GM18858 (cell line): ENCODE measurements around the gene PRRT1B.

Experiments used
- ATAC-seq: cut with Tn5 transposase; IDR thresholded peaks from one replicate; pipeline ENCODE4 v1.9.1; 2021; ENCODE audit not compliant: unreplicated experiment

PRRT1B gene

DNA sequence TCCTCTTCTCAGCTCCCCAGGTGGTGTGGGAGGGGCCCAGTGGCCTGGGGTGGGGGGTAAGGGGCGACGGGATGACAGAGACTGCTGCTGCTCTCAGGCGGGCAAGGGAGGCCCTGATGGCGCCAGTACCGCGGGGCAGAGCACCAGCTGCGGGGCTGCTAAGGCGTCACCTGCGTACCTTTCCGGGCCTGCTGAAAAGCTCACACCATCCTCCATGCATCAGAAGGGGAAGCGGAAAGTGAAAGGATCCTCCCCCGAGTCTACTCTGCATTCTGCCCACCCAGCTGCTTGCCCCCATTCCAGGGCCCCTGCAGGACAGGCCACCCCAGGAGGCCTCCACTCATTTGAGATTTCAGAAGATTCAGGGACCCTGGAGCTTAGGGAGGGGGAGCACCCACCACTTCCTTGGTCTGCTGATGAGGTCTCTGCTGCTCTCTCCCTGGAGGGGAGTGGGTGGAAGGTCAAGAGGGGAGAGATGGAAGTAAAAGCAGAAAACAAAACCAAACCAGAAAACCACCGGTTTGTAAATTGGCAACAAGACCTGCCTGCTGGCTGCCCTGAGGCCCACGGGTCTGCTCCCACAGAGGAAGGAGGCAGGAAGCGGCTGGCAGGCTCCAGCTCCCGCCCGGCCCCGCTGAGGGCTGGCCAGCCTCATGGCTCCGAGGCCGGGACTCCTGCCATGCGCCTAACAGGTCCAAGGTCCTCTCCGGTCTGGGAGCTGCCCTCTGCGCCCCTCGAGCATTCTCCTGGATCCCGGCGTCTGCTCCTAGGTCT, 33.6 kb downstream of the PRRT1B start:
- ATAC-seq: no peak

- ATAC-seq: no peak
These were observed 34.5 kb downstream of the PRRT1B start for GRCh38 chr9:131579789-131580211.

DNA sequence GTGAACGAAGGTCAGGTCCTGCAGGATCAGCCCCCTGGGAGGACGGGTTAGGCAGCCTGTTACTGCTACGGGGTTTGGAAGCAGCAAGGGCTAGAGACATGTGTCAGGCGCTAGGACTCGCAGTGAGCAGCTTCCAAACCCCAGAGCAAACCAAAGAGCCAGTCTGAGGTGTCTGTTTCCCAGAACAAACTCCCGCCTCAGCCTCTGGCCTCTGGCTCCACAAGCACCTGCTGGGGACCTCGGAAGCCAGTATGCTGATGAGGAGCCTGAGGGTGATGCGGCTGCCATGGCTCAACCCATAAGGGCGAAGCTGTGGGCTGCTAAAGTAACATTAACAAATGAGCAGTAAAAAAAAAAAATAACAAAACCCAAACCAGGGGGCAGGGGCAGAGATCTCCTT, 35.0 kb downstream of the PRRT1B start:
- no peak for ATAC-seq

DNA sequence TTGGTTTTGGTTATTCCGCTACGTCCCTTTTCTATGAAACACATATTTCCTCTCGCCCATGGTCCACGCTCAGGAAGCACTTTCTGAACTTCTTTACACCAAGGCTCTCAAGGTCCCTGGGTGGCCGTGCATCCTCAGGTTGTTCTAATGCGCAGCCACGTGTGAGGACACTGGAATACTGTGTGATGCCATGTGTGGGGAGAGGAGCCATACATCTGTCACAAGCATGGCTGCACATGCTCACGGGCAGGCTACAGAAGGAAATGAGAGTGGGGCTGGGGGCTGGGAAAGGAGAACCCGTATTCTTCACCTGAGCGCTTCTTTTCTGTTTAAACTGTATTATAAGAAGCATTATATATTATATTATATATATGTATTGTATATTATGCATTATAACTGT, 36.7 kb downstream of the PRRT1B start:
- ATAC-seq: no peak

DNA sequence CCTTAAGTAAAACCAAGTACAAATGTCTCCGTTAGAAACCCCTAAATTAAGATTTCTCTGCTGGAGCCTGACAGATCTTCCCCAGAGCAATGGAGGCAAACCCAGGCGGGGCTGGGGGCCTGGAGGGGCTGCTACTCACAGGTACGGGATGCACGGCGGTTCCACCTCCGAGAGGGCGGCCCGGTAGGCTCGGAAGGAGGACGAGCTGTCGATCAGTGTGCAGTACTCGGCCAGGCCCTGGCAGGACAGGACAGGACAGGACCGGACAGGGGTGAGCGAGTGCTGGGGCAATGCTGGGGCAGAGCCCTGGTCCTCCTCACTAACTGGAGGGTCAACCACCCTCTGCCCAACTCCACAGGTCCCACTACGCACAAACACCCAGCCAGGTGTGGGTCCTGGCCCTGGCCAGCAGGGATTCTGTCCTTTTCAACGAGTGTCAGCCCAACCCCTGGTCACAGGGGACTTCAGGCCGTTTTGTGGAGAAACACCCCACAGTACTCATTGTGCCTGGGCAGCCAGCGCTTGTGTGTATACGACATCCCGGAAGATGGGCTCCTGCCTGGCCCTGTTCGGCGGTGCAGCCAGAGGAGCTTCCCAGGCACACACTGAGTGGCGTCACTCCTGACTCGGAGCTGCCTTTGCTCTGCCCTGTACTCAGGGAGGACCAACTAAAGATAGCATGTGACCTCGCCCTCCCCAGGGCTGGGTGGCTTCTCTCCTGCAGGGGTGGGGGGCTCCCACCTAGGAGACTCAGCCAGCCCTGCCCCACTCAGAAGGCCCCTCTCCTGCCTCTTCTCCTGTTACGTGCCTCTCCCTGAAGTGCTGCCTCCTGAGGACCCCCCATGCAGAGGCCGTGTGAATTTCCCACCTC, 37.4 kb downstream of the PRRT1B start:
- no peak for ATAC-seq

DNA sequence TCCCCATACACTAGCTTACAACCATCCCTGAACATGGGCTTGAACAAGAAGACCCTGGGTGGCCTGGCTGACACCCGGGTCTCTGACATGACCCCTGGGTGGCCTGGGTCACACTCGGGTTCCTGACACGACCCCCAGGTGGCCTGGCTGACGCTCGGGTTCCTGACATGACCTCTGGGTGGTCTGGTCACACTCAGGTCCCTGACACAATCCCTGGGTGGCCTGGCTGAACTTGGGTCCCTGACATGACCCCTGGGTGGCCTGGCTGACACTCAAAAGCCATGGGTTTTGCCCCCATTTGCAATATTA, 38.0 kb downstream of the PRRT1B start:
- ATAC-seq: no peak

- ATAC-seq: no peak
These were observed 38.7 kb downstream of the PRRT1B start for GRCh38 chr9:131583836-131584555.

- no peak for ATAC-seq
These were observed 39.5 kb downstream of the PRRT1B start for GRCh38 chr9:131584858-131585257.

- no peak for ATAC-seq
These were observed 40.1 kb downstream of the PRRT1B start for GRCh38 chr9:131585375-131585774.

- ATAC-seq: no peak
These were observed 42.0 kb downstream of the PRRT1B start for GRCh38 chr9:131587331-131587730.

DNA sequence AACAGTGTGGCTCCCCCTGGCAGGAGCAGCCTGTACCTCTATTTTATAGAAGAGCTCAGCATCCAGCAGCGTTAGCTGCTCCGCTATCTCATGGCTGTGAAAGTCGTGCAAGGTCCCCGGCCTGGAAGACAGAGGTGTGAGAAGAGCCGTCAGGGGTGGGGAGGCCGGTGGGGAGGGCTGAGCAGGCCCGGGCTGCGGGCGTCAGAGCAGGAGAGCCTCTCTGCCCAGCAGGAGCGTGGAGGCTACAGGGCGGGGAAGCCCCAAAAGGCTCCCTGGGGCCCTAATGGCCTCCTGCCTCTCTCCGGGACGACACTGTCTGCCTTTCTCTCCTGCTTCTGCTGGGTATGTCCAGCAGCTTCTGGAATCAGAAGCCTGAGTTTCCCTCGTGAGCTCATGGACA, 42.6 kb downstream of the PRRT1B start:
- ATAC-seq: no peak

- ATAC-seq: no peak
These were observed 43.1 kb downstream of the PRRT1B start for GRCh38 chr9:131588396-131588795.

GRCh38 chr9:131589124-131589711, 43.9 kb downstream of the PRRT1B start:
- ATAC-seq: no peak

DNA sequence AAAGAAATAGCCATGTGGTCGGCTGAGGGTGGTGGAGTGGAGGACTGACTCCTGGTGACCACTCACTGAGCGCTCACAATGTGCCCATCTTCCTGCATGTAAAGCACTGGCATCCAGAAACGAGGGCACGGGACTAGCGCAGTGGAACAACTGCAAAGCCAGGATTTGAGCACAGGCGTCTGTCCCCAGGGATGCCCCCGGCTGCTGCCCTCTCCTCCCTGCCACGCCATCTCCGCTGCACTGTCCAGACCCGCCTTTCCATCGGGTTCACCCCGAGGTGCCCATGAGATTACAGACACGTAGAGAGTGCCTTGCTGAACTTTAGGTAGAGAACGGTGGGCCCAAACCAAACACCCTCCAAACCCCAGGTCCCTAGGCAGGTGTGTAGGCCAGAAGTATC, 44.7 kb downstream of the PRRT1B start:
- ATAC-seq: no peak

GRCh38 chr9:131590449-131590848, 45.1 kb downstream of the PRRT1B start:
- ATAC-seq: no peak

GRCh38 chr9:131590907-131591844, 45.9 kb downstream of the PRRT1B start:
- ATAC-seq: no peak

DNA sequence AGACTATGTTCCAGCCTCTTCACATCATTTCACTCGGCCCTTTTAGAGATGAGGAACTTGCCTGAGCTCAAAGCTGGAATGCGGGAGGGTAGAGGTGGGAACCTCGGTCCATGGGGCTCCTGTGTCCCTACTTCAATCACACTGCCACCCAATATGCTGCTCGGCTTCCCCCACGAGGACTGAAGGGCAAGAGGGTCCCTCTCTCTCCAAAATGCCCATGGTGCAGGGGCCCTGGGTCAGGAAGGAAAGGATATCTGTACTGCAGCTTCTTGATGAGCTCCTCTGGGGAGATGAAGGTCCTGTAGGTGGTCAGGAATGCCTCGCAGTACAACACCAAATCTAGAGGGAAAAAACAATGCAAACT, 46.5 kb downstream of the PRRT1B start:
- no peak for ATAC-seq

- ATAC-seq: no peak
These were observed 47.9 kb downstream of the PRRT1B start for GRCh38 chr9:131593091-131593820.

DNA sequence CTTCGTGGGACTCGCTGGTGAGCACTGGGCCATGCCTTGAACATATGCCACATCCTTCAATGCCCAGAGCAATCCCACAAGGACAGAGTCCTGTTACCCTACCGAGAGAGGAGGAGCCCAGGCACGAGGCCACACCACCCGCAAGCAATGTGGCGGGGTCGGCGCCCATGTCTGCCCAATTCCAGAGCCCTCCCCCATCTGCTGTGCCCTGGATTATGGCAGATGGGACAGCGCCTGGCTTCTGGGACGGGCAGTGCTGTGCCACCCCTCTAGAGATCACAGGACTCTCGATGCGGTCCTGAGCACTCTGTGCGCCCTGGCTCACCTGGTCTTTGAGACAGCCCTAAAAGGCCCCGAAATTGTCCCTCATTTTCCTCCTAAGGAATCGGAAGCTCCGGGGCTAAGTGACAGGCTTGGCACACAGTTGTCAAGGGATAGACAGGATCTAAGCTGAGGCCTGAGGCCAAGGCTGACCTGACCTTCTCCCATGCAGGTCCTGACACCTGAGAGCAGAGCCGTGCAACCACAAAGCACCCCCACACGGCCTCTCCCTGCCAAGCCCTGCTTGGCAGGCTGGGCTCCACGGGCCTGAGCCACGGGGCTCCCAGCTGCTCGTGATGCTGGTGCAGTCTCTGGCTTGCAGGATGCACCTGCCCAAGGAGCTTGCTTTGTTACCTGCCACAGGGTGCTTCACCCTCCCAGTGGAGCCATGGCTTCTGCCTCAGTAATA, 48.8 kb downstream of the PRRT1B start:
- ATAC-seq: no peak
